ENCODE results near the gene CTDSPL.

DNA sequence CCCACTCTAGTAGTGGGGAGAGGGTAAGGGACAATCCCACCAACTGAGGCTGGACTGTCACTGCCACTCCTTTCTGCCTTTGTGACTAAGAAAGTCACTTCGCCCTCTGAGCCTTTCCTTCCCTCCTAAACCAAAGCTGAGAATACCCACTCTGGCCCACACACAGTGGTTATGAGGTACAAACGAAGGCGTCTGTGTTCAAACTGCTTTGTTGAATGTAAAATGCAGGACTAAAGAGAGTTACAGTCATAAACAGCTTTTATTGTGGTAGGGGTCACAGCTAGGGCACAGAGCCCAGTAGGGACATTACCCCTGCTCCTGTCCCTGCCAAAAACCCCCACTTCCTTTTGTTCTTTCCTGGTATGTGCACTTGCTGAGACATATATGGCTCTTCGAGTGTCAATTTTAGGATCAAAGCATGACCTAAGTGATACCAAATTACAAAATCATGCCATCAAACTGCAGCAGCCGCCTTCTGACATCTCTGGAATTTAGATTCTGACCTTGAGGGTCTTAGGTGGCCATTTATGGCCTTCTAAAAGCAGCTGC lies 45.1 kb downstream of the CTDSPL start:
- TF ChIP-seq, protein P1, sequence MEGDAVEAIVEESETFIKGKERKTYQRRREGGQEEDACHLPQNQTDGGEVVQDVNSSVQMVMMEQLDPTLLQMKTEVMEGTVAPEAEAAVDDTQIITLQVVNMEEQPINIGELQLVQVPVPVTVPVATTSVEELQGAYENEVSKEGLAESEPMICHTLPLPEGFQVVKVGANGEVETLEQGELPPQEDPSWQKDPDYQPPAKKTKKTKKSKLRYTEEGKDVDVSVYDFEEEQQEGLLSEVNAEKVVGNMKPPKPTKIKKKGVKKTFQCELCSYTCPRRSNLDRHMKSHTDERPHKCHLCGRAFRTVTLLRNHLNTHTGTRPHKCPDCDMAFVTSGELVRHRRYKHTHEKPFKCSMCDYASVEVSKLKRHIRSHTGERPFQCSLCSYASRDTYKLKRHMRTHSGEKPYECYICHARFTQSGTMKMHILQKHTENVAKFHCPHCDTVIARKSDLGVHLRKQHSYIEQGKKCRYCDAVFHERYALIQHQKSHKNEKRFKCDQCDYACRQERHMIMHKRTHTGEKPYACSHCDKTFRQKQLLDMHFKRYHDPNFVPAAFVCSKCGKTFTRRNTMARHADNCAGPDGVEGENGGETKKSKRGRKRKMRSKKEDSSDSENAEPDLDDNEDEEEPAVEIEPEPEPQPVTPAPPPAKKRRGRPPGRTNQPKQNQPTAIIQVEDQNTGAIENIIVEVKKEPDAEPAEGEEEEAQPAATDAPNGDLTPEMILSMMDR (IDR thresholded peaks at IDR 0.05), result no peak
- TF ChIP-seq EZH2 (IDR thresholded peaks at IDR 0.05), result no peak
- TF ChIP-seq EZH2phosphoT487 (IDR thresholded peaks at IDR 0.05), result no peak

Data from neural progenitor cell (in vitro differentiated cells).